Ovary (tissue), 9 donors: ENCODE results near the gene ANKK1. TPM values are rescaled to one million over a fixed set of nuclear protein-coding genes. Genes with fewer than 3 reads are reported as not detected.

Experiments
- DNase-seq, 5 donors: peaks; one replicate each; pipeline ENCODE4 v3.0.0-alpha.2; 2019 to 2020
- H3K27ac ChIP-seq, 2 donors: fragments of 200-600 bp; one replicate each; pipeline versions ENCODE4 v1.5.1 to v1.8.0; 2019 to 2022
- H3K27me3 ChIP-seq: fragments of 200-600 bp; one replicate; pipeline ENCODE4 v1.8.0; 2022
- H3K36me3 ChIP-seq: fragments of 200-600 bp; sonication (generic); one replicate; pipeline ENCODE4 v1.5.1; 2019
- H3K4me1 ChIP-seq: one replicate; pipeline ENCODE4 v1.8.1; 2013; ENCODE audit warnings: mild to moderate bottlenecking, moderate library complexity; ENCODE audit not compliant: insufficient read depth
- H3K4me3 ChIP-seq: fragments of 200-600 bp; sonication (generic); one replicate; pipeline ENCODE4 v1.5.1; 2017
- H3K9me3 ChIP-seq, 2 donors: fragments of 200-600 bp in 1 of 2; sonication (generic) in 1 of 2; one replicate each; pipeline versions ENCODE4 v1.5.1 to v1.8.1; 2013 to 2019; ENCODE audit warnings: mild to moderate bottlenecking in 1 of 2, moderate library complexity in 1 of 2
- EP300 ChIP-seq: sonication (generic); formaldehyde crosslinking; IDR thresholded peaks from one replicate; pipeline ENCODE4 v1.6.1; 2017; ENCODE audit warnings: antibody characterized with exemption
- POLR2A ChIP-seq: fragments of 450-650 bp; IDR thresholded peaks from one replicate; pipeline ENCODE4 v1.6.1; 2017; ENCODE audit warnings: antibody characterized with exemption, mild to moderate bottlenecking, moderate library complexity
- WGBS, 3 donors: extraction: QIAGEN DNeasy Blood & Tissue Kit in 1 of 3; methylation state at CpG; one replicate each; pipeline versions ENCODE4 v1.1.5 to v1.1.7; 2013 to 2017; 5-methylcytosine and 5-hydroxymethylcytosine counted together
- intact Hi-C, 4 donors: fragments of 100-400 bp; cut with DNase I; formaldehyde crosslinking; loops; one replicate each; pipeline versions ENCODE4 v1.11.0 to v1.15.1; 2022 to 2023
- polyA plus RNA-seq, 2 donors: library from polyadenylated mRNA; stranded (reverse); fragments of 200-250 nt in 1 of 2; fragments of 350-450 nt in 1 of 2; fragmentation: Illumina TruSeq in 1 of 2; extraction: RNeasy Lipid Tissue Mini Kit (QIAGEN cat#74804) in 1 of 2; gene quantifications; one replicate each; pipeline ENCODE4 v1.2.3, GENCODE V29; 2013 to 2014
- total RNA-seq, 7 donors: library from RNA; depleted of rRNA in 2 of 7; stranded (reverse); fragments of >200 nt in 2 of 7; fragmentation: NEBNext Ultra II Directional in 3 of 7; extraction: Animal tissue kit (Norgen Biotek cat#: 25700) in 3 of 7; gene quantifications; one replicate each; pipeline versions ENCODE4 v1.1.0 to v1.2.4, GENCODE V29; 2016 to 2023
- TF ChIP-seq, protein P1 (sequence below), 3 donors: fragments of 450-650 bp in 2 of 3; fragments of 200-600 bp in 1 of 3; IDR thresholded peaks; one replicate each; pipeline versions ENCODE4 v1.5.1 to v1.8.0; 2016 to 2022; ENCODE audit warnings: antibody characterized with exemption in 3 of 3, mild to moderate bottlenecking in 1 of 3
- donor health status: DM: no; HTN: no; CAD: no; lungs with moderate emphysema.
- donor health status: DM: no; HTN: no; CAD: no.
- donor health status: Bipolar disorder and iron deficiency.
- donor health status: DM: yes; HTN: yes; CAD: no.
- donor health status: DM: no; HTN: no; CAD: no.
- donor health status: DM: yes; HTN: yes; CAD: no.

ANKK1 gene
- total and polyA plus RNA-seq, 9 donors = 0.34 to 2.4 (median 0.63) TPM; not detected in 1

DNA sequence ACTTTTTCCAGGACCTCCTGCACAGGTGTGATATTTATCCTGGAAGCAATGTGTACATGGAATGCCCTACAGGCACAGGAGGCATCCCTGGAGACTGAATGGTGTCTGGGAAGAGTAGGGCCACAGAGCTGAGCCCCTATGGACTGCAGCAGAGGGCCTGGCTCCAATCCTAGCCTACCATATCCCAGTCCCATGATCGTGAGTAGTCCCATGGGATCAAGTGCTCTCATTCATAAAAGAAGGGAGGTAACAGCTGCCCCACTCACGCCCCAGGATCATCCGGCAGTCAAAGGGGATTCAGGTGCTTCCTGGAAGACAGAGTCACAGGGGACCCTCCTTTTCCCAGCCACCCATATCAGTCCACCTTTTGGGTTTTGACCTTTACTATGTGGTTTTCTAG is 24.0 kb downstream of the ANKK1 start:
- H3K4me1 ChIP-seq = no peaks in the 10 kb centered on the region
- intact Hi-C loops = no loop called here
- no peak overlapping the region for H3K27ac ChIP-seq
- no peaks in the 10 kb centered on the region for H3K36me3 ChIP-seq
- H3K27me3 ChIP-seq = no peaks in the 10 kb centered on the region
- no peak for DNase-seq
- TF ChIP-seq, protein P1, sequence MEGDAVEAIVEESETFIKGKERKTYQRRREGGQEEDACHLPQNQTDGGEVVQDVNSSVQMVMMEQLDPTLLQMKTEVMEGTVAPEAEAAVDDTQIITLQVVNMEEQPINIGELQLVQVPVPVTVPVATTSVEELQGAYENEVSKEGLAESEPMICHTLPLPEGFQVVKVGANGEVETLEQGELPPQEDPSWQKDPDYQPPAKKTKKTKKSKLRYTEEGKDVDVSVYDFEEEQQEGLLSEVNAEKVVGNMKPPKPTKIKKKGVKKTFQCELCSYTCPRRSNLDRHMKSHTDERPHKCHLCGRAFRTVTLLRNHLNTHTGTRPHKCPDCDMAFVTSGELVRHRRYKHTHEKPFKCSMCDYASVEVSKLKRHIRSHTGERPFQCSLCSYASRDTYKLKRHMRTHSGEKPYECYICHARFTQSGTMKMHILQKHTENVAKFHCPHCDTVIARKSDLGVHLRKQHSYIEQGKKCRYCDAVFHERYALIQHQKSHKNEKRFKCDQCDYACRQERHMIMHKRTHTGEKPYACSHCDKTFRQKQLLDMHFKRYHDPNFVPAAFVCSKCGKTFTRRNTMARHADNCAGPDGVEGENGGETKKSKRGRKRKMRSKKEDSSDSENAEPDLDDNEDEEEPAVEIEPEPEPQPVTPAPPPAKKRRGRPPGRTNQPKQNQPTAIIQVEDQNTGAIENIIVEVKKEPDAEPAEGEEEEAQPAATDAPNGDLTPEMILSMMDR (IDR thresholded peaks at IDR 0.05) = no peak
- H3K4me3 ChIP-seq = no peak overlapping the region
- no peaks in the 10 kb centered on the region for H3K9me3 ChIP-seq
- 77 to 85% (median 82%) methylated on average over 3 of the region's 3 CpGs for WGBS, 3 donors

- H3K27me3 ChIP-seq = no peaks in the 10 kb centered on the region
- TF ChIP-seq, protein P1 (IDR thresholded peaks at IDR 0.05) = no peak
- TF ChIP-seq EP300 (no peak), POLR2A (no peak)
- H3K4me3 ChIP-seq = no peak overlapping the region
- intact Hi-C loops = no loop called here
- WGBS, 3 donors = 89 to 95% (median 91%) methylated on average over 9 of the region's 9 CpGs
- H3K9me3 ChIP-seq = no peaks in the 10 kb centered on the region
- H3K36me3 ChIP-seq = no peaks in the 10 kb centered on the region
- H3K4me1 ChIP-seq = no peaks in the 10 kb centered on the region
- no peak for DNase-seq
- H3K27ac ChIP-seq = no peak overlapping the region
Measured at GRCh38 chr11:113412675-113413074, 25.1 kb downstream of the ANKK1 start.

DNA sequence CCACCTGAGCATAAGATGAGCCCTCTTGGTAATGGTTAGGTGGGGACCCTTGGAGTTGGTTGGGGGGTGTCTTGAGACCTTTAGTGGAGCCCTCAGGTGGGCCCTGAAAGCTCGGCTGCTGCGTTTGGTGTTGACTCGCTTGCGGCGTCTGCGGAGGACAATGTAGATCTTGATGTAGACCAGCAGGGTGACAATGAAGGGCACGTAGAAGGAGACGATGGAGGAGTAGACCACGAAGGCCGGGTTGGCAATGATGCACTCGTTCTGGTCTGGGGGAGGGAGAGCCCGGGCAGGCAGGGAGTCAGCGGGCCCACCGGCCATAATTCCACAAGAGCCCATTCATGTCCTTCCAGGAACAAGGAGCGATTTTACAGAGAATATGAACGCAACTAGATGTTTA is 27.8 kb downstream of the ANKK1 start:
- intact Hi-C loops = no loop called here
- Histone ChIP-seq H3K36me3 (no peaks in the 10 kb centered on the region), H3K27ac (no peak overlapping the region), H3K4me3 (no peak overlapping the region), H3K4me1 (no peaks in the 10 kb centered on the region), H3K9me3 (no peaks in the 10 kb centered on the region), H3K27me3 (no peaks in the 10 kb centered on the region)
- WGBS, 3 donors = 91 to 92% (median 92%) methylated on average over 16 of the region's 16 CpGs
- TF ChIP-seq POLR2A (no peak), EP300 (no peak)
- TF ChIP-seq, protein P1 (IDR thresholded peaks at IDR 0.05) = no peak
- no peak for DNase-seq

DNA sequence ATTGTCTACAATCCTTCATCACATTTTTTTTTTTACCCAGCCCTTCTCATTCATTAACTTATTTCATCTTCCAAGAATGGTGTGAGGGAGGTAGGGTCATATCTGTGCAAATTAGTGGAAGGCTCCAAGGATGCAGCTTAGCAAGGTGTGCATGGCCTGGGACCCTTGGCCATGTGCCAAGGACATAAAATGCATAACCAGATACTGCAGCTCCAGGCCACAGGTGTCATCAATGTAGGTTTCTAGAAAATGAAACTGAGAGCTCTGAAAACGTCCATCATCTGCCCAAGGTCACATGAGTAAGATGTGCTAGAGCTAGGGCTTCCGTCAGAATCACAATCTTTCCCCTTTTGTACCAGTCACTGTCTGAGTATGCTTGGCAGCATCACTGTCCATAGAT is 29.8 kb downstream of the ANKK1 start:
- no peak for DNase-seq
- 41 to 57% (median 46%) methylated on average over 2 of the region's 2 CpGs for WGBS, 3 donors
- Histone ChIP-seq H3K27ac (no peak overlapping the region), H3K36me3 (no peaks in the 10 kb centered on the region), H3K27me3 (no peaks in the 10 kb centered on the region), H3K4me3 (no peak overlapping the region), H3K4me1 (no peaks in the 10 kb centered on the region), H3K9me3 (no peaks in the 10 kb centered on the region)
- intact Hi-C loops = no loop called here
- TF ChIP-seq, protein P1 (IDR thresholded peaks at IDR 0.05) = no peak
- TF ChIP-seq POLR2A (no peak), EP300 (no peak)
